Ishikawa (cell line): ENCODE results near the gene ABHD16A.

Source experiments
- CREB1 ChIP-seq: IDR thresholded peaks from 2 replicates; pipeline ENCODE4 v1.6.1; 2012; ENCODE audit warnings: low read depth
- EP300 ChIP-seq: IDR thresholded peaks from 2 replicates; pipeline ENCODE4 v1.6.1; 2012; ENCODE audit warnings: borderline replicate concordance
- TAF1 ChIP-seq: IDR thresholded peaks from 2 replicates; pipeline ENCODE4 v1.6.1; 2012; ENCODE audit warnings: low read depth, mild to moderate bottlenecking
- TEAD4 ChIP-seq: IDR thresholded peaks from 2 replicates; pipeline ENCODE4 v1.6.1; 2012
- TF ChIP-seq, protein P1 (sequence below): IDR thresholded peaks from 2 replicates; pipeline ENCODE4 v1.6.1; 2012
- TF ChIP-seq, protein P2 (sequence below): IDR thresholded peaks from 2 replicates; pipeline ENCODE4 v1.6.1; 2012; ENCODE audit warnings: low read depth, mild to moderate bottlenecking

DNA sequence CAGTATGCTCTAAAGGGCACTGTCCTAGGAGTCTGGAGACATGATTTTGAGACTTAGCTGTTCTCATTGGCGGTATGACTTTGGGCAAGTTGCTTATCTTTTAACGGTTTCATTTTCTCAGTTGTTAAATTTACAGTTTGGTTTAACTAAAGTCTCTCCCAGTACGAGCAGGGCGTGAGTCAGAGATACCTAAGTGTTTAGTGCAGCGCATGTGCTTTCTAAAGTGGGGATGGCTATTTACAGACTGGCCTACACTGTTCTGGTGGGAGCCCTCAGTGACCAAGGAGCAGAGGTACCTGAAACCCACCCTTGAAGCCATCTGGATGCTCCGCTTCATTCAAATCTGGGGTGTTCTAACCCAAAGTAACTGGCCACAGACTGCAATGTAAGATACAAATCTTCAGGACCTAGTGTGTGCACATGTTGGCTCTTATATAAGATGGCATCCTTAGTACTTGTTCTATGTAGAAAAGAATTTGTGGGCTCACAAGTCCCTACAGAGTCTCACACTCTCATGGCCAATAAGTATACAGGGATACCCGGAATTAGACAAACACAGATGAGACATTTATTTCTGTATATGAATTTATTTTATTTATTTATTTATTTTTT, 47.4 kb upstream of the ABHD16A start:
- TF ChIP-seq CREB1: no peak
- no peak for TF ChIP-seq EP300
- TF ChIP-seq TAF1: no peak
- TF ChIP-seq, protein P1, sequence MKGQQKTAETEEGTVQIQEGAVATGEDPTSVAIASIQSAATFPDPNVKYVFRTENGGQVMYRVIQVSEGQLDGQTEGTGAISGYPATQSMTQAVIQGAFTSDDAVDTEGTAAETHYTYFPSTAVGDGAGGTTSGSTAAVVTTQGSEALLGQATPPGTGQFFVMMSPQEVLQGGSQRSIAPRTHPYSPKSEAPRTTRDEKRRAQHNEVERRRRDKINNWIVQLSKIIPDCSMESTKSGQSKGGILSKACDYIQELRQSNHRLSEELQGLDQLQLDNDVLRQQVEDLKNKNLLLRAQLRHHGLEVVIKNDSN: no peak
- no peak for TF ChIP-seq TEAD4
- TF ChIP-seq, protein P2, sequence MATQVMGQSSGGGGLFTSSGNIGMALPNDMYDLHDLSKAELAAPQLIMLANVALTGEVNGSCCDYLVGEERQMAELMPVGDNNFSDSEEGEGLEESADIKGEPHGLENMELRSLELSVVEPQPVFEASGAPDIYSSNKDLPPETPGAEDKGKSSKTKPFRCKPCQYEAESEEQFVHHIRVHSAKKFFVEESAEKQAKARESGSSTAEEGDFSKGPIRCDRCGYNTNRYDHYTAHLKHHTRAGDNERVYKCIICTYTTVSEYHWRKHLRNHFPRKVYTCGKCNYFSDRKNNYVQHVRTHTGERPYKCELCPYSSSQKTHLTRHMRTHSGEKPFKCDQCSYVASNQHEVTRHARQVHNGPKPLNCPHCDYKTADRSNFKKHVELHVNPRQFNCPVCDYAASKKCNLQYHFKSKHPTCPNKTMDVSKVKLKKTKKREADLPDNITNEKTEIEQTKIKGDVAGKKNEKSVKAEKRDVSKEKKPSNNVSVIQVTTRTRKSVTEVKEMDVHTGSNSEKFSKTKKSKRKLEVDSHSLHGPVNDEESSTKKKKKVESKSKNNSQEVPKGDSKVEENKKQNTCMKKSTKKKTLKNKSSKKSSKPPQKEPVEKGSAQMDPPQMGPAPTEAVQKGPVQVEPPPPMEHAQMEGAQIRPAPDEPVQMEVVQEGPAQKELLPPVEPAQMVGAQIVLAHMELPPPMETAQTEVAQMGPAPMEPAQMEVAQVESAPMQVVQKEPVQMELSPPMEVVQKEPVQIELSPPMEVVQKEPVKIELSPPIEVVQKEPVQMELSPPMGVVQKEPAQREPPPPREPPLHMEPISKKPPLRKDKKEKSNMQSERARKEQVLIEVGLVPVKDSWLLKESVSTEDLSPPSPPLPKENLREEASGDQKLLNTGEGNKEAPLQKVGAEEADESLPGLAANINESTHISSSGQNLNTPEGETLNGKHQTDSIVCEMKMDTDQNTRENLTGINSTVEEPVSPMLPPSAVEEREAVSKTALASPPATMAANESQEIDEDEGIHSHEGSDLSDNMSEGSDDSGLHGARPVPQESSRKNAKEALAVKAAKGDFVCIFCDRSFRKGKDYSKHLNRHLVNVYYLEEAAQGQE: no peak
